ENCODE results near the gene KIRREL3.
"Not testable (repeated sequence)": the region's sequence is repeated elsewhere in the genome, so short reads cannot be mapped to it uniquely, and the experiment has no call there.

The KIRREL3 gene

GRCh38 chr11:126400479-126400878 lies 600.1 kb downstream of the KIRREL3 start:
- no peak overlapping the region for H3K4me3 ChIP-seq (ENCODE audit: low read depth, low read length)
- TF ChIP-seq CTCF (IDR thresholded peaks at IDR 0.05; ENCODE audit: borderline replicate concordance, insufficient read depth, low read depth, low read length), result no peak

GRCh38 chr11:126400019-126400418 lies 600.6 kb downstream of the KIRREL3 start:
- TF ChIP-seq CTCF (IDR thresholded peaks at IDR 0.05; ENCODE audit: borderline replicate concordance, insufficient read depth, low read depth, low read length), result no peak
- no peak overlapping the region for H3K4me3 ChIP-seq (ENCODE audit: low read depth, low read length)

GRCh38 chr11:126398721-126399120 lies 601.8 kb downstream of the KIRREL3 start:
- H3K4me3 ChIP-seq (ENCODE audit: low read depth, low read length), result no peak overlapping the region
- TF ChIP-seq CTCF (IDR thresholded peaks at IDR 0.05; ENCODE audit: borderline replicate concordance, insufficient read depth, low read depth, low read length), result no peak

GRCh38 chr11:126398296-126398695 lies 602.3 kb downstream of the KIRREL3 start:
- no peak overlapping the region for H3K4me3 ChIP-seq (ENCODE audit: low read depth, low read length)
- no peak for TF ChIP-seq CTCF (IDR thresholded peaks at IDR 0.05; ENCODE audit: borderline replicate concordance, insufficient read depth, low read depth, low read length)

GRCh38 chr11:126396965-126397364 lies 603.6 kb downstream of the KIRREL3 start:
- no peak for TF ChIP-seq CTCF (IDR thresholded peaks at IDR 0.05; ENCODE audit: borderline replicate concordance, insufficient read depth, low read depth, low read length)
- no peak overlapping the region for H3K4me3 ChIP-seq (ENCODE audit: low read depth, low read length)

GRCh38 chr11:126396266-126396665 lies 604.3 kb downstream of the KIRREL3 start:
- H3K4me3 ChIP-seq (ENCODE audit: low read depth, low read length), result not testable (repeated sequence)

GRCh38 chr11:126395784-126396183 lies 604.8 kb downstream of the KIRREL3 start:
- H3K4me3 ChIP-seq (ENCODE audit: low read depth, low read length), result not testable (repeated sequence)

- not testable (repeated sequence) for H3K4me3 ChIP-seq (ENCODE audit: low read depth, low read length)
Observed at GRCh38 chr11:126394634-126395072, 605.9 kb downstream of the KIRREL3 start.

- H3K4me3 ChIP-seq (ENCODE audit: low read depth, low read length), result no peak overlapping the region
- TF ChIP-seq CTCF (IDR thresholded peaks at IDR 0.05; ENCODE audit: borderline replicate concordance, insufficient read depth, low read depth, low read length), result no peak
Observed at GRCh38 chr11:126394036-126394435, 606.5 kb downstream of the KIRREL3 start.

Measured in GM12875 (cell line).